Stimulated activated CD4-positive, alpha-beta T cell treated with anti-CD3 and anti-CD28 coated beads, Interleukin-12 subunit alpha, Interleukin-12 subunit beta, amount 100 ng/mL, for 48 hours (primary cell): ENCODE data around the gene KCNK18.

Experiments used
- DNase-seq, 3 donors: peaks; one replicate each; pipeline ENCODE4 v3.0.0-alpha.2; 2020; ENCODE audit warnings: low read depth in 2 of 3, low spot score in 1 of 3

Gene KCNK18

DNA sequence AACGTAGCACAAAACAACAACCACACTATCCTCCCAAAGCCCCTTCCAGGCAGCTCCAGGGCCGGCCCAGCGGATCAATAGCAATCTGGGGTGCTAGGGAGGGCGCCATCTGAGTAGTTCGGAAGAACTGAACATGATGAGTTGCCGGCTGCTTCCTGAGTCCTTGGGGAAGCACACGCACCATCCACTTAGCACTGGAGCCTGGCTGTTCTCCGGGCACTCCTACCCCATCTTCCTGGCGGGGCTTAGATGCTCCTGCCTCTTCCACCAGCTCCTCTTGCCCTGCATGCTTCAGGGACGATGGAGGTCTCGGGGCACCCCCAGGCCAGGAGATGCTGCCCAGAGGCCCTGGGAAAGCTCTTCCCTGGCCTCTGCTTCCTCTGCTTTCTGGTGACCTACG lies at the start of gene KCNK18:
Gene KCNK18, plus strand, starts transcription at position 301 of the 400 bp plus-strand sequence. Its CDS starts 0 bp downstream, at position 301.
- no peak for DNase-seq

GRCh38 chr10:117148284-117148683 lies 49.0 kb upstream of the KCNK18 start:
- no peak for DNase-seq

- DNase-seq: no peak
Observed at GRCh38 chr10:117152668-117153067, 44.6 kb upstream of the KCNK18 start.

DNA sequence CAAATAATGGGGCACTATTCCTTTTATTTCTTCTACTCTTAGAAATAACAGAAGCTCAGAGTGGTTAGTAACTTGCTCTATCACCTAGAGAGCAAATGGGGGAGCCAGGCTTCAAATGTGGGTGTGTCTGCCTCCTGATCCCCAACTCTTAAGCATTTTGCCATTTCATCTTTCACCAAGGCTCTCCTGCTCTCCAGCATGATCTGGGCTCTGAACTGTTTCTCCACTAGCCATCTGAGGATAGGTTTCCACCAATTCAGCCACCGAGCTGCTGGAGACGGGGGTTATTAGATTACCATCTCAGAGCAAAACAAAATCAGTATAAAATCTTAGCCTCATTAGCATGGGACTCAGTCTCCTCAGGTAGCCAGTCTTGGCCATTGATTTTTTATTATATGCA lies 39.0 kb upstream of the KCNK18 start:
- DNase-seq: no peak

- no peak for DNase-seq
Observed at GRCh38 chr10:117159390-117159789, 37.9 kb upstream of the KCNK18 start.

DNA sequence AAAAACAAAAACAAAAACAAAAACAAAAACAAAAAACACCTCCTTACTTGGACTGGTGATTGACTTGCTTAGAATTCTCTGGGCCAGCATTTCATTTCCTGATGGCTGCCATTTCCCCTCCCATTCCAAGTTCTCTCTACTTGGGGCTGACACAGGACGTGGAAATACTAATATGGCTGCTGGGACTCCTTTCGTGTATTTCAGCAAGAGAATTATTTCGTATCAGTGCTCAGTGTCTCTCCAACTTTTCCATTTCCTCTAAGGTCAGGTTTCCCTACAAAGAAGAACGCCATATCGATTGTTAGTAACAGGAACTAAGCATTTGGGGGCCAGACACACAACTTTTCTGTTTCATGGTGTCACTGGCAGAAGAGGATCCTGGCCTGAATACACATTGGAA lies 36.7 kb upstream of the KCNK18 start:
- DNase-seq: no peak

DNA sequence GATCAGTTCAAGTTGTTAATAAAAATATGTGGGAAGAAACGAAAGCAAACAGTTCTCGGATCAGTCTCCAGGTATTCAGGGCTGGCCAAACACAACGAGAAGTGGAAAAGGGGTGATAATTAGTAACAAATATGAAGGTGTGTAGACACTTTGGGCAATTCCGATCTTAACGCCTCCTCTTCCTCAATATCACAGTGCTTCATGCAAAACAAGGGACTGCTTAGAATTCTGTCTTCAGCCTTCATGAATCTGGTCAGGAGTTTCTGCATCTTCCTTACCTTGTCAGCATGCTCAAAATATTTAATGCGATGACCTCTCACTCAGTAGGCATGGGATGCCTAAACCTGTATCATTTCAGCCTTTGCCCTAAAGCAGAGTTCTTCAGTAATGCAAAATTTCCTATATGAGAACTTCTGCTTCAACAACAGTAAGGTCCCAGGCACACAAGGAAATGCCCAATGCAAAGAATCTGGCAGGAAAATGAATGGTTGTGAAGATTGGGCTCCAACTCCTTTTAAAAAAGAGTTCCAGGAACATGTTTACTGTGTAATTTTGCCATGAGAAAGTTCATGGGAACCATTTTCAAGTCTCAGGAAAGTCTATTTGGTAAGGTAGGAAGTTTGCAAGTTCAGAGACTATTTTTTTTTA lies 35.8 kb upstream of the KCNK18 start:
- no peak for DNase-seq

- DNase-seq: no peak
Observed at GRCh38 chr10:117162093-117163060, 34.9 kb upstream of the KCNK18 start.

- DNase-seq: no peak
Observed at GRCh38 chr10:117163061-117163953, 34.0 kb upstream of the KCNK18 start.

GRCh38 chr10:117163954-117164548 lies 33.2 kb upstream of the KCNK18 start:
- DNase-seq: no peak

GRCh38 chr10:117164592-117165537 lies 32.4 kb upstream of the KCNK18 start:
- DNase-seq: no peak

DNA sequence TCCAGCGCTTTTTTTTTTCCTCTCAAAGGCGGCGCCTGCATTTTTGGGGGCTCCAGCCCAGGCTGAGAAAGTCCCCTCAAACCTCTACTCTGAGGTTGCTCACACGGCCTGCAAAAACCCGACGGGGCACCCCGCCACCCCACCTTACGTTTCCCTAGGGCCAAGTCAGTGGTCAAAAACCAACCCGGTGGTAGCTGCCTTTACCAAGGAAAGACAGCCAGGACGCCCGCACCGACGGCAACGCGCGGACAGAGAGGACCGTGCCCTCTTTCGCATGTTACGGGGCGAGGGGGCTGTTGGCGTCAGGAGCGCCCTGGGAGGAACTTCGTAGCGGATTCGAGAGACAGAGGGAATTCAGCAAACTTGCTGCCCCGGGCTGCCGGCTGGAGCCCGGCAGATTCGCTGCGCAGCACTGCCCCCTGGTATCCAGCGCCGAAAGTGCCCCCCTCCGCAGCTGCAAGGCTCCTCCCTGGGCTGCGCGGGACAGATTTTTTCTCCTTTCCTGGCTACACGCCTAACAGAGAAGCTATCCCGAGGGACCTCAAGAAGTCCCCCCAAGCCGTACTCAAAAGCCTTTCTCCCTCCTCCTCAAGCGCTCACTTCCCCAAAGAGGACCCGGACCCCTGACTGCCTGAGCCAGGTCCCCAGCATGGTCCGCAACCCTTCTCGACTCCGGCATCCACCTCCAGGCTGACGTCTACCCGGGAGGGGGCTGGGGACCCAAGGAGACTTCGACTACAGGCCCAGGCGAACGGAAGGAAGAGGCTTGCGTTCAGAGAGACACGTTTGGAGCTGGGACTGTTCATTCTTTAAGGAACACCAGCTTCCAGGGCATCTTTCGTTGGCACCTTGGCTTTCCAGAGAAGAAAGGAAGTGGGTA lies 31.5 kb upstream of the KCNK18 start:
- DNase-seq: no peak

DNA sequence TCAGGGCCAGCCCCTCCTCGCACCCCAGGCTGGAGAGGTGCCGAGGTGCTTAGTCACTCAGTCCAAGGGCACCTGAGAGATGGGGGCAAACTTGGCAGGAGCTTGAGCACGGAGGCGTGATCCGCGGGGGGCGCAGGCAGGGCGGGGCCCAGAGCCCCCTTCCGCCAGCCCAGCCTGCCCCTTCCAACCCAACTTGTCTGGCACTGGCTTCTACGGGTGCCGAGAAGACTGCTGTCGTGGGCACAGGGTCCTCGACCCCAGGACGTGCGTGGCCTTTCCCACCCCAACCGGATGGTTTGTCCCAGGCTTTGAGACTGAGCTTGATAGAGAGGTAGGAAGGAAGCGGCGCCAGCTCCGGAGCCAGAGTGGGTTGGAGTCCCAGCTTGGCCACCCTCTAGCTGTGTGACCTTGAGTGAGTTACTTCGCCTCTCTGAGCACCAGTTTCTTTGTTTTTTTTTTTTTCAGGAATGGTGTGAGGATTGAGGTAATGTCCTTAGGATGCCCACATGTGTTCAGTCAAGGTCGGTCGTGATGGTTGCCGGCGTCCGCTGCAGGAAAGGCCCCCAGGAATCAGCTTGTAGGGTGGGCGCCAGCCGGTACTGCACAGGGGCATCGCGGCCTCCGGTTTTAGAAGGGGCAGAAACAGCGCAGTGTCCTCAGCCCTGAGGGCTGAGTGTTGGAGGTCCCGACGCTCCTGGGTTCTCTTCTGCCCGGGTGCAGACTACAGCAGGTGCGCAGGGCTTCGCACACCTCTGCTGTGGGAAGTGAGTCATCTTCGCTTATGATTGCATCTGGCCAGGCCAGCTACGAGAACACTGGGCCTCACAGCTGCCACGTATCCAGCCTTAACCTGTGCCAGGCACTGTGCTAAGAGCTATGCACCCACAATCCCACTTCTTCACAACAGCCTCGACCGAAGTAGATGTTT lies 30.6 kb upstream of the KCNK18 start:
- DNase-seq: no peak

DNA sequence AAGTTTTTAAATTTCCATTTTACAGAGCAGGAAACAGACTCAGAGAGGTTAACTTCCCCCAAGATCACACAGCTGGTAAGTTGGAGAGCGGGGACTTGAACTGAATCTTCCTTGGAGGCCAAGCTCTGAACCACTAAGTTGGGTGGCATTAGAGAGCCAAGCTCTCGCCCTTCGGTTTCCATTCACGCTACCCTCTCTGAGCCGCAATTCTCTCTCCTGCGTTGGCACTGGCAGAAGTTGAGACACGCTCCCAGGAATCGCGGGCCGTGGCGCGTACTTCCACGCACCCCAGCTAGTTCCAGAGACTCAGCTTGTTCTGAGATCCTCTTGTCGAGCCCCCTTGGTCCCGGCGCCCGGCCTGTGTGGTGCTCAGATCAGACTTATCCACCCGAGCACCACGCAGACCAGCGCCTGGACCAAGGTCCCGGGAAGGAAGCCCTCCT lies 29.9 kb upstream of the KCNK18 start:
- DNase-seq: no peak

DNA sequence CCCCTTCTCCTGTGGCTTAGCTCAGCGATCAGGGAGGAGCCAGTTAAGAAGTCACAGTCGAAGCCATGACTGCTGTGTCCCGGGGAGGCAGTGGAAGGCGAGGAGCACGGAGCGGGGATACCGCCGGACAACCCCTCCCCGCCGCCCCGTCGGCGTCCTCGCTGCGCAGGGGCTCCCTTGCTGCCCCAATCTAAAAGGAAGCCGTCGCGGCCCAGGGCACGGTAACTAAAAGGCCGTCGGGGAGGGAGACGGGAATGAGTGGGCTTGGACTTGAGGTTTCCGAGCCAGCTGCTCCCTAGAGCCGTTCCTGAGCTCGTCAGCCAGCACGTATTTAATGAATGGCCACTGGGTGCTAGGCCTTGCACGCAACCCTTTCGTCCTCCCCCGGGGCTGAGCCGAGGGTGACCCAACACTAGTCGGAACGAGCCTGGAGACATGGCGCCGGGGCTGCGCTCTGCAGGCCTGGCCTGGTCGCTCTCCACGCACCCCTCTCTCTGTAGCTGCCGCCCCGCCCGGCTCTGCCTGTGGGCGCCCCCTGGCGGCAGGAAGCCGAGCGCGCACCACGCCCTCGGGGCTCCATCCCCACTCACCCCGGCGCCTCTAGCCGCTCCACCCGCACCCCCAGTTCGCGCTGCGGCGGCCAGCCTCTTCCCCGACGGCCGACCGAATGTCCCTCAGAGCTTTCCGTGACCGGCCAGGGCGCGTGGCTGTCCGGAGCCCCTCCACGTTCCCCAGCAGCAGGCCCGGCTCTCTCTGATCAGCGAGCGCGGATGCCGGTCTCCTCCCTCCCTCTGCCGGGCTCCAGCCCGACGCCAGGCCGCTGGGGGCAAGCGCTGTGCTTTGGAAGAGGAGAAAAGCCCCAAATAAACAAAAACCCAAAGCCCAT lies 29.3 kb upstream of the KCNK18 start:
- DNase-seq: peak; percentile 46 to 63 (median 60)

- no peak for DNase-seq
Observed at GRCh38 chr10:117168729-117169128, 28.6 kb upstream of the KCNK18 start.

DNA sequence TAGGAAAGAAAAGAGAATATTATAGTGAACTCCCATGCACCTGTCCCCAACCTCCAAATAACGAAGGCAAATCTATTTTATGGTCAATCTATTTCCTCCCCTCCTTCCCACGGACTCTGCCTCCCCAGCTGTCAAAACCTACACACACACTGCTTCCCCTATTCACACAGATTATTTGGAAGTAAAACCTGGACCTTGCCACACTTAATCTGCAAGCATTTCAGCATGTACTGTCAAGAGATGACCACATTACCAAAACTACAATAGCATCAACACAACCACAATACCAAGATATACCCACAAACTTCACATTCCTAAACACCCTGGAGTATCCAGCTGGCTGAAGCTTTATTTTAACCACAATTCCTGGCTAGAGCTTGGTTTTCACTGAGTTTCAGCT lies 27.8 kb upstream of the KCNK18 start:
- no peak for DNase-seq
